ENCODE data around the gene UCP3.
"Not testable (repeated sequence)": the region's sequence is repeated elsewhere in the genome, so short reads cannot be mapped to it uniquely, and the experiment has no call there.

UCP3 gene

GRCh38 chr11:73995731-73996130, 13.2 kb downstream of the UCP3 start:
- TF ChIP-seq CTCF (IDR thresholded peaks at IDR 0.05; ENCODE audit: unreplicated experiment in 3 of 3): no peak
- peaks cover 6% of the 10 kb centered on the region for H3K27me3 Mint-ChIP-seq (ENCODE audit: low read depth)
- peaks cover 2% of the 10 kb centered on the region for H3K36me3 Mint-ChIP-seq (ENCODE audit: low read depth)
- no peak overlapping the region for H3K27ac Mint-ChIP-seq
- no peak overlapping the region for H3K4me3 Mint-ChIP-seq
- no peaks in the 10 kb centered on the region for H3K4me1 Mint-ChIP-seq
- no peaks in the 10 kb centered on the region for H3K9me3 Mint-ChIP-seq

- no peak for TF ChIP-seq CTCF (IDR thresholded peaks at IDR 0.05; ENCODE audit: unreplicated experiment in 3 of 3)
Observed at GRCh38 chr11:73995247-73995646, 13.6 kb downstream of the UCP3 start.

GRCh38 chr11:73991471-73992006, 17.3 kb downstream of the UCP3 start:
- Mint-ChIP-seq H3K27me3 (ENCODE audit: low read depth) (peaks cover 6% of the 10 kb centered on the region), H3K4me1 (no peaks in the 10 kb centered on the region), H3K27ac (no peak overlapping the region)

More at GRCh38 chr11:73995247-73995646, 13.6 kb downstream of the UCP3 start:
- Mint-ChIP-seq H3K27me3 (ENCODE audit: low read depth) (peaks cover 6% of the 10 kb centered on the region), H3K9me3 (no peaks in the 10 kb centered on the region), H3K4me3 (no peak overlapping the region), H3K36me3 (ENCODE audit: low read depth) (no peaks in the 10 kb centered on the region), H3K4me1 (no peaks in the 10 kb centered on the region), H3K27ac (no peak overlapping the region)

GRCh38 chr11:73990730-73991129, 18.2 kb downstream of the UCP3 start:
- Mint-ChIP-seq H3K27me3 (ENCODE audit: low read depth) (peaks cover 6% of the 10 kb centered on the region), H3K36me3 (ENCODE audit: low read depth) (no peaks in the 10 kb centered on the region), H3K27ac (no peak overlapping the region), H3K9me3 (no peaks in the 10 kb centered on the region), H3K4me1 (no peaks in the 10 kb centered on the region), H3K4me3 (no peak overlapping the region)
- no peak for TF ChIP-seq CTCF (IDR thresholded peaks at IDR 0.05; ENCODE audit: unreplicated experiment in 3 of 3)

More at GRCh38 chr11:73991471-73992006, 17.3 kb downstream of the UCP3 start:
- Mint-ChIP-seq H3K36me3 (ENCODE audit: low read depth) (no peaks in the 10 kb centered on the region), H3K4me3 (no peak overlapping the region), H3K9me3 (no peaks in the 10 kb centered on the region)
- TF ChIP-seq CTCF (IDR thresholded peaks at IDR 0.05; ENCODE audit: unreplicated experiment in 3 of 3): no peak

- peaks cover under 1% of the 10 kb centered on the region for H3K4me1 Mint-ChIP-seq
- no peak for TF ChIP-seq CTCF (IDR thresholded peaks at IDR 0.05; ENCODE audit: unreplicated experiment in 3 of 3)
- H3K27ac Mint-ChIP-seq: no peak overlapping the region
- no peaks in the 10 kb centered on the region for H3K36me3 Mint-ChIP-seq (ENCODE audit: low read depth)
- H3K27me3 Mint-ChIP-seq (ENCODE audit: low read depth): peaks cover 9% of the 10 kb centered on the region
- H3K9me3 Mint-ChIP-seq: no peaks in the 10 kb centered on the region
- H3K4me3 Mint-ChIP-seq: no peak overlapping the region
Observed at GRCh38 chr11:73989156-73989555, 19.7 kb downstream of the UCP3 start.

GRCh38 chr11:73988227-73988626, 20.7 kb downstream of the UCP3 start:
- no peak overlapping the region for H3K4me3 Mint-ChIP-seq

GRCh38 chr11:73985661-73986060, 23.2 kb downstream of the UCP3 start:
- H3K27ac Mint-ChIP-seq; H3K9me3 Mint-ChIP-seq; H3K4me3 Mint-ChIP-seq; H3K27me3 Mint-ChIP-seq (ENCODE audit: low read depth); H3K36me3 Mint-ChIP-seq (ENCODE audit: low read depth): not testable (repeated sequence)
- peaks cover 25% of the 10 kb centered on the region for H3K4me1 Mint-ChIP-seq

More at GRCh38 chr11:73988227-73988626, 20.7 kb downstream of the UCP3 start:
- Mint-ChIP-seq H3K4me1 (peaks cover 8% of the 10 kb centered on the region), H3K27ac (no peak overlapping the region), H3K27me3 (ENCODE audit: low read depth) (peaks cover 9% of the 10 kb centered on the region), H3K9me3 (no peaks in the 10 kb centered on the region), H3K36me3 (ENCODE audit: low read depth) (no peaks in the 10 kb centered on the region)
- TF ChIP-seq CTCF (IDR thresholded peaks at IDR 0.05; ENCODE audit: unreplicated experiment in 3 of 3): no peak
